Left colon (tissue), 2 donors: Measurements from ENCODE around the gene TOX2. TPM values are rescaled to one million over a fixed set of nuclear protein-coding genes. Genes with fewer than 3 reads are reported as not detected.
A peak's percentile ranks its signal among the peaks of the same experiment; 100 is the strongest.

ENCODE experiments used
- ATAC-seq: fragments of 200-7000 bp; cut with Tn5 transposase; one replicate; pipeline ENCODE4 v1.9.1; 2020; ENCODE audit warnings: mild to moderate bottlenecking, moderate library complexity
- DNase-seq, 2 donors: peaks; one replicate each; pipeline ENCODE4 v3.0.0-alpha.2; 2020
- intact Hi-C, 2 donors: fragments of 100-400 bp; cut with DNase I in 1 of 2; cut with micrococcal nuclease in 1 of 2; formaldehyde crosslinking; loops; one replicate each; pipeline versions ENCODE4 v1.11.2 to v1.14.0; 2022; cut with DNase I, micrococcal nuclease
- total RNA-seq, 2 donors: library from RNA; stranded (reverse); fragmentation: NEBNext Ultra II Directional; extraction: Animal tissue kit (Norgen Biotek cat#: 25700); gene quantifications; one replicate each; pipeline ENCODE4 v1.2.1, GENCODE V29; 2021
- donor health status: DM: no; HTN: no; CAD: no.
- donor health status: DM: yes; HTN: yes; CAD: no.

The TOX2 gene
- total RNA-seq, 2 donors from 2014 or later = 3.0 to 3.4 TPM

DNA sequence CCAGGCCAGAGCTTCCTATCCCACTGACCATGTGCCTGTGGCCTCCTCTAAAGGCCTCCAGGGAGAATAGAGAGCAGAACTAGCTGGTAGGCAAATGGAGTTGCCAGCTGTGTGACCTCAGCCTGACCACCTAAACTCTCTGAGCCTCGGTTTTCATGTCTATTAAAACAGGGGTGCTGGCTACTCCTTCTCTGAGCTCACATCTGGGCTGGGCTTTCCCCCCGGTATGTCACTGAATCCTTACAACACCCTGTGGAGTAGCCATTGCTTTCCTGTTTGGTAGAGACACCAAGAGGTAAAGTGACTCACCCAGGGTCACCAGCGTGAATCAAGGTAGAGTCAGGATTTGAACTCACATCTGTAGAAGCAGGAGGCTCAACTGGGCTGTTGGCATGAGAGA lies 140.2 kb downstream of the TOX2 start:
- DNase-seq = no peak
- no peak for ATAC-seq
- intact Hi-C loops = no loop called here

DNA sequence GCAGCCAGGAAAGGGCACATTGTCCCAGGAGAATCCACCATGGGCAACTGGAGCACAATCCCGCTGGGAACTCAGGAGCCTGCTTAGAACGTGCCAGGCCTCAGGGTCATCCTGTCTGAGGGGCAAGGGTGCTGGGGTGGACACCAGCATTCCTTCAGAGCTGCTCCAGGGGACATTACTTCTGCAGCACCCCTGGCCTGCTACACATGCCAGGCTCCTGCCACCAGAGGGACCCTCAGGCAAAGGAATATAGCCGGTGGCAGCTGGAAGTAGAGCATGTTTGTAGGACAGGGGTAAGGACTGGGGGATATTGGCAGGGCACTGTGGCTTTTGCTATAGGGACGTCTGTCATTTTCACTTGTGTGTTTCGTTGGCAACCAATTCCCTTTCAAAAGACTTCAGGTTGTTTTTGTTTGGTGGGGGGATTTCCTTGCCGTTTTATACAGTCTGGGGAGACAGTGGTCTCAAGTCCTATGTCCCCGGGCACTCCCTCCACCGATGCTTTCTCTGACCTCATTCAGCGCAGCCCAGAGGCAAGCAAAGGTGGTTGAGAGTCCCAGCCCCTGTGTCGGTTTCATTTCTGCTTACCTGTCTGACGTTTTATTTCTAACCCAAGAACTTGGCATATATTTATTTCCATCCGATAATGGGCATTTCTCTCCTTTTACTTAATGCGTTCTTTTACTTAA lies 141.5 kb downstream of the TOX2 start:
- peak in 1 of 2 donors; percentile 43 for DNase-seq
- intact Hi-C loops = no loop called here
- ATAC-seq = peak; percentile 60

DNA sequence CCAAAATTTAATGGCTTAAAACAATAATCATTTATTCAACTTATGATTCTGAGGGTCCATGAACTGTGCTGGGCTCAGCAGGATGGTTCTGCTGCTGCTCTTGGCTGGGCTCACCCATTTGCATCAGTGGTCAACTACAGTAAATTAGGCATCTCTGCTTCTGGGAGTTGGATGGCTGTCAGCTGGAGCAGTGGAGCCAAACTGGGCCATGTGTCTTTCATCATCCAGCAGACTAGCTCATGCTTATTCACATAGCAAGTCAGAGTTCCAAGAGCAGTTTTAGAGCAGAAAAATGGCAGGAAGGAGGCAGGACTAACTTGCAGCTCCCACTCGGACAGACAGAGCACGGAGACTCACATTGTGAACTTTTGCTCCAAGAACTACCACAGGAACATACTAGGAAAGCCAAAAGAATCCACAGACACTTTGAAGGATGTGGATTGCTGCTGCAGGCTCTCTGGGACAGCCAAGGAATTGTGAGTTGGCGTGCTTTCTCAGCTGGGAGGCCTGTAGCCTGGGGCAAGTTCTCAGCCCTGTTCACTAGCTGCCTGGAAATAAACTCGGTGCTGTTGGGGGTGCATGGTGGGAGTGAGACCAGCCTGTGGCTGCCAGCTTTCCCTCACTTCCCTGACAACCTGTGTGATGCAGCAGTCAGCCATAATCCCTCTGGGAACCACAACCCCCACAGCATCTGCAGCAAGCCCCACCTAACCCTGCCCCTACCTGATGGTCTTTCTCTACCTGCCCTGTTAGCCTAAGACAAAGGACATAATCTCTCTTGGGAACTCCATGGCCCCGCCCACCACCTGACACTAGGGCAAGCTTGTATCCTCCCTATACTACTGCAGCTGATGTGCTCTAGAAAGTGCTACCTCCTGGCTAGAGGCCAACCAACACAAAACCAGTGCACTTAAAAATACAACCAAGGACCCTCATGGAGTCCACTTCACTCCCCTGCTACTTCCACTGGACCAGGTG lies 143.3 kb downstream of the TOX2 start:
- intact Hi-C loops = no loop called here
- DNase-seq (no peak), ATAC-seq (no peak)

DNA sequence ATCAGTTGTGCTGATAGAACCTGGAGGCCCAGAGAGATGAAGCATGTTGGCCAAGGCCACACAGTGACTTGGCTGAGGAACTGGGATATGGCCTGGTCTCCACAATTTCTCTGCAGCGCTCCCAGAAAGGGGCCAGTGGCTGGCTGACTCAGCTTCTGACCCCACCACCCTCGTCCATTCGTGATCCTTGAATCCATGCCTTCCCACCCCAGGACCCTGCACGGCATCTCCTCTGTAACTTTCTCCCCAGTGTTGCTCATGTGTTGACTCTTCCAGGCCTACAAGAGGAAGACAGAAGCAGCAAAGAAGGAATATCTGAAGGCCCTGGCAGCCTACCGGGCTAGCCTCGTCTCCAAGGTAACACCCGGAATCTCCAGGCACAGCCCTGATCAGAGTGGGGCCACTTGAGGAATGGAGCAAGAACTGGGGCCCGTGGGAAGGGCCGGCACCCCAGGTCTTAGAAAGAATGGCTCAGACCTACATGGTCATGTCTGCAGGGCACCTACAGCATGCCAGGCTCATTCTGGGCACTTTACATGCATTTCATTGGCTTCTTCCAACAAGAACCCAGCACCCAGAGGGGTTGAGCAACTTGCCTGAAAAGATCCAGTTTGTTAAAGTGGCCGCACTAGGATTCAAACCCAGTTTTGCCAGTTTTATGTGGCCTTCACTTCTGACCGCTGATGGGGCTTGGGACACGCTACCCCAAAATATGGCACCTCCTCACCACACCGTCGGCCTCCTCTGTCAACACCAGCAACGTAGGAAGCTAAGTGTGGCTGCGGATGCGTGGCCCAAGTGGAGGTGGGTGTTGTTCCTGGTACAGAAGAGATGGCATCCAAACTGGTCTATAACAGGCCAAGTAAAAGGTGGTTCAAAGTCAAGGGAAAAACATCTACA lies 150.1 kb downstream of the TOX2 start:
- DNase-seq (no peak), ATAC-seq (no peak)
- intact Hi-C loops = no loop called here

DNA sequence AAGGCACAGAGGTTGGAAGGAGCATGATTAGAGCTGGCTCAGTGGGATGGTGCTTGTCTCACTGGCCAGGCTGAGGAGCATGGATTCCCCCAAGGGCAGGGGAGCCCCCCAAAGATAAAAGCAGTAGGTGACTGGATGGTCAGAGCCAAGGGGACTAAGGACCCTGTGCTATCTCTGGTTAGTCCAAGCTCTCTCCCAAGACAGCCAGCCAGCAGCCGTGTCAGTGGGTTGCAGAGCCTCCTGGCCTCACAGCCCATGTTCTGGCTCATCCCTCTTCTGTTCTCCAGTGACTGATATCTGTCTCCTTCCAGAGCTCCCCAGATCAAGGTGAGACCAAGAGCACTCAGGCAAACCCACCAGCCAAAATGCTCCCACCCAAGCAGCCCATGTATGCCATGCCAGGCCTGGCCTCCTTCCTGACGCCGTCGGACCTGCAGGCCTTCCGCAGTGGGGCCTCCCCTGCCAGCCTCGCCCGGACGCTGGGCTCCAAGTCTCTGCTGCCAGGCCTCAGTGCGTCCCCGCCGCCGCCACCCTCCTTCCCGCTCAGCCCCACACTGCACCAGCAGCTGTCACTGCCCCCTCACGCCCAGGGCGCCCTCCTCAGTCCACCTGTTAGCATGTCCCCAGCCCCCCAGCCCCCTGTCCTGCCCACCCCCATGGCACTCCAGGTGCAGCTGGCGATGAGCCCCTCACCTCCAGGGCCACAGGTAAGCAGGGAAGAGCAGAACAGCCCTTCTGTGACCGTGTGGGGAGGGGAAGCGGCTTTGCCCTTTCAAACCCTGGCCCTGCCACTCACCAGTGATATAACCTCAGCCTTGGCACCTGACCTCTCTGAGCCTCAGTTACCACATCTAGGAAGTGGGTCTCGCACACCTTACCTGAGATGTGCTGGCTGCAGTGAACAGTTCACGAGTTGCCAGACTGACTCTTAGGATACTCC lies 151.0 kb downstream of the TOX2 start:
- ATAC-seq (no peak), DNase-seq (no peak)
- intact Hi-C loops = no loop called here

DNA sequence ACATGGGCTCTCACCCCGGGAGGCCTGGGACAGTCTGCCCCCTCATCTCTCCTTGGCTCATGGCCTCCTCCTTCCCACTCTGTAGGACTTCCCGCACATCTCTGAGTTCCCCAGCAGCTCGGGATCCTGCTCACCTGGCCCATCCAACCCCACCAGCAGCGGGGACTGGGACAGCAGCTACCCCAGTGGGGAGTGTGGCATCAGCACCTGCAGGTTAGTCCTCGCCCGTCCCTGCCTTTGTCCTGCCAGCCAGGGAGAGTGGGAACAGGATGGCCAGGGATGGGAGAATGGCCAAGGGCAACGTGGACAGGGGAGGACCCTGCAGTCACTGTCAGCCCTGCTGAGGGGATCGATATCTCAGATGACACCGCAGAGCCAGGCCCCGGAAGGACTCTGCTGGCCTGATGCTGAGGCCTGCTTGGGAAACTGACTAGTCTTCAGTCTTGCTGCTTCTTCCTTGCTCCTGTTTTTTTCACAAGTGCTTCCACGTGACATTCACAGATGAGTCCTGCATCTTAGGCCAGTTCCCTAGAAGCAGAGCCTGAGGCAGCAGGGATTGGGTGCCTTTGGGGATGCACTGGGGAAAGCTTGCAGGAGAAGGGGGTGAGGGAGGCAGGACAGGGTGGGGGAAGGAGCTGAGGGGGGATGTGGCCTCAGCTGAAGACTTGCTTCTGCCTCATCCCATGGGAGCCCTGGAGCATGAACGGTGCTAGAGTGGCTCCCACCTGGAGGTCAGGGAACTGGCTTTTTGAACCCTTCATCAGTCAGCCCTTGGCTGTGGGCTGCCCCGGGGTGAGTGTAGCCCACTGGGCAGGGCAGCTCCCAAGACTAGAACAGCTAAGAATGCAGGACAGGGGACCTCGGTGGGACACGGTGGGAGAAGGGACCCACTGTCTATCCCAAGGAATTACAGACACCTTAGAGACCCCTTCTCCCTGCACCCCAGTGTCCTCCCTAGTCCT lies 152.3 kb downstream of the TOX2 start:
- ATAC-seq = no peak
- DNase-seq = no peak
- intact Hi-C loops = no loop called here

DNA sequence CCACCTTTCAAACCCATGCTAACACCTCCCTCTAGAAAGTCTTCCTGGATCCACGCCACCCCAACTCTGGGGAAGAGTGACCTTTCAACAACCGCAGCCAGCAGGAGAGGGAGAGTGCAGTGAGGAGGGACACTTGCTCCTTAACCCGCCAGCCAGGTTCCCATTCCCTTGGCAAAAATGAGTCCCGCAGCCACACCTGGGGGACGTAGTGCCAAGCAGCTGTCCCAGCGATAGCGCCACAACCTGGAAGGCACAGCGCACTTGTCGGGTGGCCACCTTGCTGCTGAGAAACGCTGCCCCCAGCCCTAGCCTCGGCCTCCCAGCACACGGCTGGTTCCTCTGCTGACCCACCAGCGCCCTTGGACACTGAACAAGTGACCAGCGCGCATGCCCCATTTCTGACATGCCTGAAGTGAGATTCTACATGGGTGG lies 153.0 kb downstream of the TOX2 start:
- DNase-seq (no peak), ATAC-seq (no peak)
- intact Hi-C loops = no loop called here

DNA sequence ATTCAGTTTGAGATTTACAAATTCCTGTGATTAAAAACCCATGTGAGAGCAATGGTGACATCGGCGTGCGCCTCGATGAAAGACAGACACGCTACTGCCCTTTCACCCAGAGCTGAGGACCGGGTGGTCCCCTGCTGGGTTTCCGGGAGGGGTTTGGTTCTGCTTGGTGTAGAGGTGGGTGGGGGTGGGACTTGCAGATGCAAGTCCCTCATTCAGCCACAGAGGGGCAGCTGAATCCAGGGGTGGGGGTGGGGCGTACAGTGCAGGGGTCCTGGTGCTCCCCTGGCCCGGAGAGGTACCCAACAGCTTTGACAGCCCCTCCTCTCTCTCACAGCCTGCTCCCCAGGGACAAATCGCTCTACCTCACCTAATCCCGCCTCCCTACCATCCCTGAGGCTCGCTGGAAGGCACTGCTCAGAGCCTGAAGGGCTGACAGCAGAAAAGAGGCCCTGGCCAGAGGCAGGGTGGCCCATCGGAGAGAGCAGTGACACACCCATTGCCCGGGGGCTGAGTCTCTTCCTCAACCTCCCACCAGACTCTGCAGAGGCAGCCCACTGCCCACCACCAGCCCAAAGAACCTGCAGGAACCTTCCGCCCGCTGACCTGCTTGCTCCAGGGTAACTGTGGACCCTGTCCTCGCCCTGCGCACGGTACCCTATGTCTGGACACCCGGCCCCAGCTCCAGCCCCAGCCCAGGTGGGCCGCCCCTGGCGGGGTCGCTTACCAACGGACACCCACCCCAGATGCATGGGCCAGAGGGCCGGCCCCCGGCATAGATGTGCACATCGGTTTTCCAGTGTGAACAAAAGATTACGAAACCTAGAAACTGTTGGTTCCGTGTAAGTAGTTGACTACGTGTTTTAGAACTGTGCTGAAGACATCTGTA lies 153.9 kb downstream of the TOX2 start:
- intact Hi-C loops = no loop called here
- ATAC-seq (no peak), DNase-seq (no peak)

DNA sequence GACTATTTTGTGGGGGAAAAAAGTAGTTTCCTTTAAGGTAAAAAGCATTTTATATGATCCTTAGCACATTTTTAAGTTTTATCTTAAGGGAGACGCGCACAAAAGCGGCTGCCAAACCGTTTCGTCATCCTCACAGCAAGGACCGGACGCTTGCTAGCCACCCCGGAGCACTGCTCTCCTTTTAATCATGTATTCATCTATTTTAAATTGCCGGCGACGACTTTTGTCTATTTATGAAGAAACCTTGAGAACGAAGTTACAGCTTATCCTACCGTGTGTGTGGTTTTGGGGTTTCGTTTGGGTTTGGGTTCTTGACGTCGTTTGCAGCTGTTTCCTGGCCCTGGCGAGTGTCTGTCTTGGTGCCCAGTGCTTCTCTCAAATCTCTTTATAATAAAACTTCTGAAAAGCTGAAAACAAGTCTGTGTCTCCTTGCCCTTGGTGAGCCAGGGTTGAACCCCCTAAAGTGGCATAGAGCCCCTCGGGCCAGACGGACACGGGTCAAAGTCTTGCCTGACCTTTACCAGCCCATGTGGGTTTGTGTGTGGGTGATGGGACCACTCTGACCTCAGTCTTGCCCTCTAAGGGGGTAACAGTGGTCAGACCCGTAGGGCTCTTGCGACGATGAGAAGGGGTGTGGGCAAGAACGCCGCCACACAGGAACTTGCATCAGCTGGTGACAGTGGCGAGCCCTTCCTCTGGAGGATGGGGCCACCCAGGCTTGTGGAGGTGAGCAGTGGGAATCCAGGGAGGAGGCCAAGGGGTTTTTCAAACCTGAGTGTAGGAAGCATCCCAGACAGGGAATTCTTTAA lies 154.8 kb downstream of the TOX2 start:
- DNase-seq (no peak), ATAC-seq (peak; percentile 40)
- intact Hi-C loops = loop anchor here in 1 of 2 donors (10.0 kb wide), 1 partner anchor 95 kb away; no protein-coding TSS in a partner anchor

DNA sequence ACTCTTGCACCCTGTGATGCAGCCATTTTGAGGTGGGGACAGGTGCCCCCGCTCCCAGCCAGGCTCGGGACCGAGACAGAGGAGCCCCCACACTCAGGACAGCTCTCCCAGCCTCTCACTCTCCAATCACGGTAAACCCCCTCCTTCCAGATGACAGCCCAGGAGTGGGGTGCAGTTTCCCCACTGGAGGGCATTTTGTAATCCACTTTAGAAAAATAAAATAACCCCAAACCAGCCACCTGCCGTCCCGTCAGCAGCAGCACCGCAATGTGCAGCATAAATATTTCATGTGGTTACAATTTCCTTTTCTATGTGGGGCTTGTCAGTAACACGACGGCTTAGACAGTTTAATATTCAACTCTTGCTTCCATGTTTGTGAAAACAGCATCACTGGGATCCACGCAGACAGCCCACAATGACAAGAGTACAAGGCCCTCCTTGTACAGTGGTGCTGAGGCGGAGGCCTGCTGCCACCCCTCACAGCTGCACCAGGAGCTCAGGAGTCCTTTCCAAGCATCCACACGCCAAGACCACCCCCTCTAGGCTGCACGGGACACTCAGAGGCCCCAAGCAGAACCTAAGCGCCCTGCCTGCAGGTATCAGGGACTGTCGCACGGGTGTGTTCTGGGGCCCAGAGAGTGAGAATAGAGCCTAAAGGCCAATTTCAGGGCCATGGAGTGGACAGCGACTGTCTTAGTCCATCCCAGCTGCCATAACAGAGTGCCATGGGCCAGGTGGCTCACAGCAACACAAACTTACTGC lies 155.7 kb downstream of the TOX2 start:
- DNase-seq (no peak), ATAC-seq (no peak)
- intact Hi-C loops = loop anchor here in 1 of 2 donors (10.0 kb wide), 1 partner anchor 96 kb away; no protein-coding TSS in a partner anchor

DNA sequence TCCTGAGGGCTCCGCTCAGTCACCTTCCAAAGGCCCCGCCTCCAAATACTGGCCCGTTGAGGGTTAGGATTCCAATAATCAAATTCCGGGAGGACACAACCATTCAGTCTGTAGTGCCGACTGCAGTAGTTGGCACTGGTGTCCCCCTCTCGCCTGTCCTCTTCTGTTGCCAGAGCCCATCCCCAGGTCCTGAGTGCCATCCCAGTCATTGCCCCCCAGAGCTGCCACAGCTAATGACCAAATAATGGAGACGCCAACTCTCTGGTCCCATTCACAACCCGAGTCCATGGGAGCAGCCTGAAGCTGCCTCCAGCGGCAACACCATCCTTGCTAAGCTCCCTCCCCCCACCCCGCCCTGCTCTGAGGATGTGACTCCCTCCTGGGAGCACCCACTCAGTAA lies 156.4 kb downstream of the TOX2 start:
- intact Hi-C loops = loop anchor here in 1 of 2 donors (10.0 kb wide), 1 partner anchor 96 kb away; no protein-coding TSS in a partner anchor
- DNase-seq (no peak), ATAC-seq (no peak)

DNA sequence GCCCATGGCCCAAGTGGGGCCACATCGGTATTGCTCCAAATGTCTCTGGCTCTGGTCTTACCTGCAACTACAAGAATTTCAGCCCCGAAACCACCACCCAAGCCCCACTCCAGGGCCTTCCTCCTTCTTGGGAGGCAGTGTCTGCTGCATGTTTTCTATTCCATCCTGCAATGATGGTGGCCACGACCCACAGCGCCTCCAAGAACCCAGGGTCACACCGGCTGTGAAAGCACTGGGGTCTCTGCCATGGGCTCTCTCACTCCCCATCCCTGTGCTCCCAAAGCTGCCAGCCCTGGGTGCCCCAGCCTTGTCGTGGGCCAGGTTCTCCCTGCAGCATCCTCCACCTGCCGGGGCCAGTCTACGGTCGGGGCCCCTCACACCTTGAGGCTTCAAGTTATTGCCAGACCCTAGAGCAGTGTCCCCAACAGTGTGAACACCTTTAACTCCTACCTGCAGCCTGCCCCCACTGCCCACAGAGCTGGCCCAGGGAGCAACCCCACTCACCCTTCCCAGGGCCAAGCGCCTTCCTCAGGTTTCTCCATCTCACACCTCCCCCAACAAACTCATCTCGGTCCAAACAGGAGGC lies 157.0 kb downstream of the TOX2 start:
- intact Hi-C loops = loop anchor here in 1 of 2 donors (10.0 kb wide), 1 partner anchor 97 kb away; no protein-coding TSS in a partner anchor
- no peak for ATAC-seq
- DNase-seq = no peak

DNA sequence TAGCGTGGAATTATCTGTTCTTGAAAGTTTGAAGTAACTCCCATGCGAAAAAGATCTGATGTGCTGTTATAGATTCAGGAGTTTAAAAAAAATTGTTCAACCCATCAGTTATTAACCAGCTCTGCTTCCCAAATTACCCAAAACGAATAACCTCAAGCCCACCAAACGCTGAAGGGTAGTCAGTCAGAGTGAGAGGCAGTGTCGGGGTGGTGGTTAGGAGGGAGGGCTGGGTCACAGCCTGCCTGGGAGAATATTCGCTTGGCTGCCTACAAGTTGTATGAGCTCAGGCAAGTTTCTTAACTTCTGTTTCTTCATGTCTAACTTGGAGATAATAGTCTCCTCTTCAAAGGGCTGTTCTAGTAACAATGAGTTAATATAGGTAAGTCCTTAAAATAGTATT lies 157.7 kb downstream of the TOX2 start:
- ATAC-seq (no peak), DNase-seq (no peak)
- intact Hi-C loops = loop anchor here in 1 of 2 donors (10.0 kb wide), 1 partner anchor 98 kb away; no protein-coding TSS in a partner anchor
